NK-92 (cell line): ENCODE measurements around the gene RHOJ.
"Not testable (repeated sequence)": the region's sequence is repeated elsewhere in the genome, so short reads cannot be mapped to it uniquely, and the experiment has no call there.

ENCODE experiments used
- DNase-seq: peaks from one replicate; lab custom pipeline; 2025; ENCODE audit not compliant: unreplicated experiment; lab: John Stamatoyannopoulos, UW

Gene RHOJ

GRCh38 chr14:63204407-63205043, at the start of gene RHOJ:
Gene RHOJ, plus strand, starts transcription at chr14:63204443. Its CDS starts 427 bp downstream, at chr14:63204870.
- no peak for DNase-seq

- no peak for DNase-seq
Observed at GRCh38 chr14:63155511-63156185, 48.6 kb upstream of the RHOJ start.

GRCh38 chr14:63157195-63157594, 47.0 kb upstream of the RHOJ start:
- no peak for DNase-seq

GRCh38 chr14:63163306-63163705, 40.9 kb upstream of the RHOJ start:
- no peak for DNase-seq

GRCh38 chr14:63164108-63164683, 40.0 kb upstream of the RHOJ start:
- DNase-seq = no peak

- not testable (repeated sequence) for DNase-seq
Observed at GRCh38 chr14:63165267-63165666, 39.0 kb upstream of the RHOJ start.

GRCh38 chr14:63167044-63167443, 37.2 kb upstream of the RHOJ start:
- DNase-seq = no peak

GRCh38 chr14:63174760-63175191, 29.5 kb upstream of the RHOJ start:
- no peak for DNase-seq

- DNase-seq = no peak
Observed at GRCh38 chr14:63175531-63175930, 28.7 kb upstream of the RHOJ start.

GRCh38 chr14:63178912-63179311, 25.3 kb upstream of the RHOJ start:
- DNase-seq = no peak

GRCh38 chr14:63179383-63179782, 24.9 kb upstream of the RHOJ start:
- DNase-seq = no peak

GRCh38 chr14:63180011-63180410, 24.2 kb upstream of the RHOJ start:
- no peak for DNase-seq

- no peak for DNase-seq
Observed at GRCh38 chr14:63182968-63183367, 21.3 kb upstream of the RHOJ start.

- DNase-seq = no peak
Observed at GRCh38 chr14:63186453-63186852, 17.8 kb upstream of the RHOJ start.

GRCh38 chr14:63191211-63191610, 13.0 kb upstream of the RHOJ start:
- no peak for DNase-seq

- no peak for DNase-seq
Observed at GRCh38 chr14:63192085-63192484, 12.2 kb upstream of the RHOJ start.

GRCh38 chr14:63193236-63193635, 11.0 kb upstream of the RHOJ start:
- DNase-seq = no peak

- DNase-seq = no peak
Observed at GRCh38 chr14:63200035-63200740, 4.1 kb upstream of the RHOJ start.

GRCh38 chr14:63200767-63201166, 3.5 kb upstream of the RHOJ start:
- no peak for DNase-seq

GRCh38 chr14:63203015-63203414, 1.2 kb upstream of the RHOJ start:
- DNase-seq = no peak

- DNase-seq = no peak
Observed at GRCh38 chr14:63203618-63204406, 431 bp upstream of the RHOJ start.
